Measurements from ENCODE around the gene CARHSP1.

CARHSP1 gene

GRCh38 chr16:8869212-8869987, 594 bp upstream of the CARHSP1 start:
- no peak for DNase-seq

DNA sequence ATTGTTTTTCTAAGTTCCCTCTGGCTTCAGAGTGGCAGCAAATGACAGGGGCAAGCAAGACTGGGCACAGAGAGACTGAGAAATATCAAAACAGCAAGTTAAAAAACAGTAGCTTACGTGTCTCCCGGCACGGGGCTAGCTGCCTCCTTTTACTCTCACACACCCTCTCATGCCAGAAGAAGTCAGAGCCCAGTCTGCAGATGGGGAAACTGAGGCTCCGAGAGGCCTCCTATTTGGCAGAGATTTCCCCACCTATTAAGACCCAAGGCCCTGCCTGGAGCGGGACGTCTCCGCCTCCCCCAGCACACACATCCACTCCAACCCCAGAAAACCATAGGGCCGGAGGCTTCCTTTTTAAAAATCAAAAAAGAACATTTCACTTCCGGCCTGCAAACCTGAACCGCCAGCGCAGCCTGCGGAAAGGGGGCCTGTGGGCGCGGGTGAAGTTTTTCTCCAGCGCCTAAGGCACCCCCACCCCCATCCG, 832 bp downstream of the CARHSP1 start:
- DNase-seq, result no peak

DNA sequence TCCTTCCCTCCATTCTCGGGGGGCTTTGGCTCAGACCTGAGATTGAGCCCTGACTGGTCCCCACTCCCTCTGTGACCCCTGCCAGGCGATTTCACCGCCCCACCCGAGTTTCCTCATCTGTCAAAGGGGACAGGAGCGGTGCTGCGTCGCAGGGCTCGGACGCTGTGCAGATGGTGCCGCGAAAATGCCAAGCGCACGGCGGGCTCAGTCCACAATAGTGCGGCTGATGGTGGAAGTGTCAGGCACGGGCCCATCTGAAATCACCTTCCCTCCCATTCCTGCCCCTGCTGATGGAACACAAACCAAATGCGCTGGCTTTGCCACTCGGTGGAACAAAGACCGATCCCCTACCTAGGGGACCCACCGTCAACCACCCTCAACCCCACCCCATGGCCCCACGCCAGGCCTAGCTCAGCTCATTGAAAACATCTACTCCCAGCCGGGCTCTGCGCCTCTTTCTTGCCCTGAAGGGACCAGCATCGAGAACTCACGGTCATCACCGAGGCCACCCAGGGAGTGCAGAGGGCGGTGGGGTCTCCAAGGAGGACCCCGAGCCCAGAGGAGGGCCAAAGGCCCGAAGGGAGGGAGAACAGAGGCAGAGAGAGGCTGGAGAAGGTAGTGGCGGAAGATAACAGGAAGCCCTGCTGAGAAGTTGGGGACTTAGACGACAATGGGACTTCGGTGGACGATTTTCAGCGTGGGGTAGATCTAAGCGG, 1.4 kb downstream of the CARHSP1 start:
- no peak for DNase-seq

GRCh38 chr16:8866884-8867215, 2.0 kb downstream of the CARHSP1 start:
- DNase-seq, result no peak

DNA sequence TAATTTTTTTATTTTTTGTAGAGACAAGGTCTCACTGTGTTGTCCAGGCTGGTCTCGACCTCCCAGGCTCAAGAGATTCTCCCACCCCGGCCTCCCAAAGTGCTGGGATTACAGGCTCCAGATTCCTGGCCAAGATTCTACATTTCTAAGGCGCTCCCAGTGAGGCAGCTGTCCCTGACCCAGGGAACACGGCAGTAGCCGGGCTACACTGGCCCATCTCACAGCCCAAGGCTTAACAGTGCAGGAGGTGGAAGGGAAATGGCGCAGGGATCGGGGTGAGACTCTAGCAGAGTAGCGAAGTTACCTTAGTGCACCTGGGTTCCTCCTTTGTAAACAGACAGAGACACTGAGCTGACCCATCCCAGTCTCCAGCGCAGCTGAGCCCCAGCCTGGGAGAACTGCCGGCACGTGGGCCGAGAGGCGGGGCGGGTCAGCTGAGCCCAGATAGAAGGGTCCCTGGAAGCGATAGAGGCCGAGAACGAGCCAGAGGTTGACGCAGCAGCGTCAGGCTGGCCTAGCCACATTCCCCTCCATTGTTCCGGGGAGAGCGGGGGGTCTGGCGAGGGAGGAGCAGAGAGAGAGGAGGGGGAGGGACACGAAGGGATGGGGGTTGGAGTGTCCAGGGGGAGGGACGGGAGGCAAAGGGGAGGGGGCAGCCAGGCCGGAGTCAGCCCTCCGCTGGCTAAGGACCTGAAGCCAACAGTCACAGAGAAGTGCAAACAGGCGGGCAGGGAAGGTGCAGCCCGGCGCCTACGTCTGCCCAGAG, 2.5 kb downstream of the CARHSP1 start:
- DNase-seq, result no peak

DNA sequence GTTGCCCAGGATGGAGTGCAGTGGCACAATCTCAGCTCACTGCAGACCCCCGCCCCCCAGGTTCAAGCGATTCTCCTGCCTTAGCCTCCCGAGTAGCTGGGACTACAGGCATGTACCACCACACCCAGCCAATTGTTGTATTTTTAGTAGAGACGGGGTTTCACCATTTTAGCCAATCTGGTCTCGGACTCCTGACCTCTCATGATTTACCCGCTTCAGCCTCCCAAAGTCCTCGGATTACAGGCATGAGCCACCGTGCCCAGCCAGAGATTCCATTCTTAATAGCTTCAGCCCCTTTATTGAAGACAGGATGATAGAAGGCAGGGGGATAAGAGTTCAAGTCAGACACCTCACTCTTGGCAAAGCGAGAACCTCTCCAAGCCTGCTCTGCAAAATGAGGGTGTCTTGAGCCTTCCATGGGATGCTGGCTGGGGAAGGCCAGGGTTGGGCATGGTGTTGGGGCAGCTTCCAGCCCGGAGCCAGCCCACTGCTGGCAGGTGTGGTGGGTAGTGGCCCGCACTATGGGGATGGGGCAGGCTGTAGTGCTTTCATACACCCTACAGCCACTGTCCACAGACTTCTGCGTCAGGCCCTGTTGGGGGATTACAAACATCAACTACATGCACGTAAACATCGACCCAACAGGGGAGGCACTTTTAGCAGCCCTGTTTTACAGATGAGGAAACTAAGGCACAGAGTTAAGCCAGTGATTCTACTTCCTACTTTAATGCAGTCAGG, 3.5 kb downstream of the CARHSP1 start:
- DNase-seq, result no peak

DNA sequence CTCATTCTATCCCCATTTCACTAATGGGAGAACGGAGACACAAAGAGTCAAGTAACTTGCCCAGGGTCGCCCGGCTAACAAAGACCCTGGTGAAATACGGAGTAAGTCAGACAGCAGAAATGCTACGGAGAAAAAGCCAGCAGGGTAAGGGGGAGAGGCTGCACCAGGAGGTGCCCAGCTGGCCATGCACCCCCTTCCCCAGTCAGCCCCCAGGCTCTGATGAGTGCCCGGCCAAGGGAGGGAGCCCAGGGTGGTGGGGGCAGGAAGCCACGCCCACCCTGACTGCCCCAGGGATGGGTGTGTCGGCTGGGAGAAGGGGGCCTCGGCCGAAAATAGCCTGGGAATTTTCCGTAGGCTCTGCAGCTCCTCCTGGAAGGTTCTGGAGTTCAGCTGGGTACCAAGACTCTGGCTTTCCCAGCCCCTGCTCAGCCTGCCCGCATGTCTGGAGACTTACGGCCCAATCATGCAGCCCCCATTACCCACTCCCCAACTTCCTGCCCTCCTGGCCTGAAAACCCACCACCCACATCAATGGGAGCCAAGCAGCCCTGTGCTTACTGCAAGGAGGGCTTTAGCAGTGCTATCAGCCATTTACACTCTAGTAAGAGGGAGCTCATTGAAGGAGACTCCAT, 4.2 kb downstream of the CARHSP1 start:
- DNase-seq, result no peak

DNA sequence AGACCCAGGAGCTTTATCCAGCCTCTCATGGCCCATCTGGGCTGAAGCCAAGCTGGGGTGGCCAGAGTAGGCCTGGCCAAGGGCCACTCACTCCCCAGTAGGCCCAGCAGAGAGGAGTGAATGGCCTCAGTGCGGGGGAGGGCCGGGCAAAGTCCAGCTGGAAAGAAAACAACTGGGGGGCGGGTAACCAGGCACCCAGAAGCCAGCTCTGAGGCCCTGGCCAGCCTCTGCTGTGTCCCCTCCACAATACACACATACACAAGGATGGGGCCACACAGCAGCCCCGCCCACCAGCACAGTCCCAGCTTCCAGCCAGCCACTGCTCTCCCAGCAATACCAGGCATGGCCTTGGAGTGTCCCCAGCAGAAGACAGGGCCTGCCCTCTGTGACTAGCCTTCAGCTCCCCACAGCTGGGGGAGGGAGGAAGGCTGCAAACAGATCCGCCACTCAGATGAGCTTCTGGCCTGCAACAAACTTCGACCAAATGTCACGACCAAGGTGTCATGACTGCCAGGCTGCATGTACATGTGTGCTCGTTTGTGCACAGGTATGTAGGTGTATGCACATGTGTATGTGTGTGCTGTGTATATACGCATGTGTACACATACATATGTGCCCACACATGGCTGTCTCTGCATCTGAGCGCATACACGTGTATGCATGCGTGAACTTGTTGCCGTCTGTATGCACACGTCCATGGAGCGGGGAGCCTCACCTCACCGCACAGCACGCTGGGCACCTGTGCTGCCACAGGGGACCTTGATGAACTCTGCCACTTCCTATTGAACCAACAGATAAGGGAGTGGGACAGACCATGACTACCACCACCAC, 5.0 kb downstream of the CARHSP1 start:
- DNase-seq, result no peak

DNA sequence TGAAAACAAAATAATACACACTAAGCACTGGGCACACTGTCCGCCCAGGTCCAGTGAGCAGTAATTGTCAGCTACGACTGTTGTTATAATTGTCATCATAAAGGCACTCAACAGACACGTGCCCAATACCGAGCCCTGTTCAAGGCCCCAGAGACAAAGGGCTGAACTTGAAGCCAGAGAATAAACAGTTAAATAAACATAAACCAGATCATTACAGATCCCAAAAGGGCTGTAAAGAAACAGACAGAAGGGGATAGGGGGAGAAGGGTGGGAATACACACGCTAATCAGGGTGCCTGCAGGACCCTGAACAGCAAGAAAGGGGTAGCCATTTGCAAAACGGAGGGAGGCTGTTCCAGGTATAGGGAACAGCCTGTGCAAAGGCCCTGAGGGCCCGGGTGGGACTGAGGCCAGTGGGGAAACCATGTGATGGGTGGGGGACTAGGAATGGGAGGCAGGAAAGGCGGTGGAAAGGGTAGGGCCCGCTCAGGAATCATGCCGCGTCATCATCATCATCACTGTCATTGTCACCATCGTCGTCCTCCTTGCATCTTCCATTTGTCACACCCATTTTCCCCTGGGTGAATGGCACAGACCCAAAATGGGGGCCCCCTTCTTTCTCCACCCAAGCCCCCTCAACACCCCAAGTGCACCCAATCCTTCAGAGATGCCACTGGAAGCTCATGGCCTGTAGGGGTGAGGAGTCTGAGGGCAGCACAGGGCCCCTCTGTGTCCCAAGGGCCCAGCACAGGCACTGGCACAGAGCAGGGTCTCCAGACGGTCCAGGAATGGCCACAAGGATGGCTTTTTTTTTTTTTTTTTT, 6.3 kb downstream of the CARHSP1 start:
- no peak for DNase-seq

DNA sequence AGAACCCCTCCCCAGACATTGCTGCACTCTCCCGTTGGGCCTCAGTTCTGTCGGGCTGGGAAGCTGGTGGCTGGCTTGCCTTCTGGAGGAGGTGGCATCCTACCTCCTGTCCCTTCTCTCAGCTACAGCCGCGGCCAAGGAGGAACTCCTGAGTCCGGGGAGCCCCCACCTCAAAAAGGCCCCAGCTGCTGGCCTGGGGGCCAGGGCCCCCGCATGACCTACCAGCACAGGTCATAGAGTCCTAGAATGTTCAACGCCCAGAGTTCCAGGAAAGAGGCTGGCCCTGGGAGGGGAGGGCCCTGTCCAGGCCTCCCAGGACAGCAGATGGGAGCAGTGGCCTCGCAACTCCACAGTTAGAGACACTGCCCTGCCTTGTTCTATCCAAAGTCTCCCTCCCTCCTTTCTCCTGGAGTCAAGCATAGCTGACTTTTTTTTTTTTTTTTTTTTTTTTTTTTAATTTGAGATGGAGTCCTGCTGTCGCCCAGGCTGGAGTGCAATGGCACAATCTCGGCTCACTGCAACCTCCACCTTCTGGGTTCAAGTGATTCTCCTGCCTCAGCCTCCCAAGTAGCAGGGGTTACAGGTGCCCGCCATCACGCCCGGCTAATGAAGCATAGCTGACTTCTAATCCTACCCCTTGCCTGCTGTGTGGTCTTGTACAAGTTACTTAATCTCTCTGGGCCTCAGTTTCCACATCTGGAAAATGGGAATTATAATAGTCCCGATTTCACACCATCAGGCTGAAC, 7.1 kb downstream of the CARHSP1 start:
- no peak for DNase-seq

DNA sequence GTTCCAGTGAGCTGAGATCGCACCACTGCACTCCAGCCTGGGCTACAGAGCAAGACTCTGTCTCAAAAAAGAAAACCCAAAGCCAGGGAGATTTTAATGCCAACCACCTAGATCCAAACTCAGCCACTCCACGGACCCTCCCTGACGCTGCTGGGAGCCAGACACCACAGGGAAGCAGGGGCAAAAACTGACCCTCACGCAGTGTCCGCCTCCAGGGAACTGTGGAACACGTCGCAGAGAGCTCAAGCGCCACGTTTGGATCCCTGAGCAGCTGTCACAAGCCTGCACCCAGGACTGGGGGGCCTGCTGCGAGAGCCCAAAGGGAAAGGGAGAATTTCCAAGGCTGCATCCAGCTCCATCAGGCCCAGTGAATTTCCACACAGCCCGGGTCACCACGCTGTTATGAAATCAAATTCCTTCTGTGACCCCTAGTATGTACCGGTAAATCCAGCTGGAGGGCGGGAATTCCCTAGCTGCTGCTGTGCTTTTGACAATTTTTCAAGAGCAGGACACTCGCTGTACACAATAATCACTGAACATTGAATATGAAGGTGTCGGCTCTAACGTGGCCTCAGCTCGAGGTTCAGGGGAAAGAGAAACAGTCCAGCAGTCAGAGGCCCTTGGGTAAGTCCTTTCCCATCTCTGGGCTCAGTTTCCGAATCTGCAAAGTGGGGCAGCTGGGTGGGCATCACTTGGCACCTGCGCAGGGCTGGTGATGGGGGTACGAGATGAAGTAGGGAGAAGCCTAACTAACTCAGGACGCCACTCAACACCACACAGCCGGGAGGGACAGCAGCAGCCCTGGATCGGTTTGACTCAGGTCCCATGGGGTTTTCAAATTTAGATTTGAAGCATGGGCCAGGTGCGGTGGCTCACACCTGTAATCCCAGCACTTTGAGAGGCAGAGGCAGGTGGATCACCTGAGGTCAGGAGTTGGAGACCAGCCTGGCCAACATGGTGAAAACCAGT, 8.6 kb downstream of the CARHSP1 start:
- peak; percentile 59 for DNase-seq

- DNase-seq, result no peak
These were observed 9.6 kb downstream of the CARHSP1 start for GRCh38 chr16:8858994-8859912.

- DNase-seq, result no peak
These were observed 12.8 kb downstream of the CARHSP1 start for GRCh38 chr16:8855972-8856371.

DNA sequence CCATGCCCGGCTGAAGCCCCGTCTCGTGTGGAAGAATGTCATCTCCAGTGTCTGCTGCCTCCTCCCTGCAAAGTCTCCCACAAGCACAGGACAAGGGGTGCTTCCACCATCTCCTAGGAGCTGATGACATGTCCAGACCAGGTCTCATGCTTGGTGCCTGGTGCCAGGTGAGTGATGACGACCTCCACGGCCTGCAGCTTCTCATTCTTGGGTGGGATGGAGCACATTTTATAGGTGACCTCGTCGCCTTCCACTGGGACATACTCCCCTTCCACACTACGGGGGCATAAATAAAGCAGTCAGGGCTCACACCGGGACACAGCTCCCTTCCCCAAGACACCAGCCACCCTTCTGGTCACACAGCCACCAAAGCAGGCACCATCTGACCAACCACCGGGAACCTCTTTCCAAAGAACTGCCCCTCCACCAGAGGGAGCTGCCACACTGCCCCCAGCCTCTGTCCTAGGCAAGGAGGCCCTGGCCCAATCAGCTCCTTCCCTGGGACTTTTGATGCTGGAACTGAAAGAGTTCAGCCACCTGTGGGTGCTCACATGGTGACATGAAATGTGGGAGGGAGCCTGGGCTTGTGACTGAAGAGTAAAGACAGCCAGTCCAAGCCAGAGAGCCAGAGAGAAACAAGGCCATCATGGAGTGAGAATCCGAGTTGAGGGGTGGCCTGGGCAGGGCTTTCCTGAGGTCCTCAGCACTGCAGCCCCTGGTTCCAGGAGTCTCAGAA, 13.6 kb downstream of the CARHSP1 start:
- DNase-seq, result no peak

DNA sequence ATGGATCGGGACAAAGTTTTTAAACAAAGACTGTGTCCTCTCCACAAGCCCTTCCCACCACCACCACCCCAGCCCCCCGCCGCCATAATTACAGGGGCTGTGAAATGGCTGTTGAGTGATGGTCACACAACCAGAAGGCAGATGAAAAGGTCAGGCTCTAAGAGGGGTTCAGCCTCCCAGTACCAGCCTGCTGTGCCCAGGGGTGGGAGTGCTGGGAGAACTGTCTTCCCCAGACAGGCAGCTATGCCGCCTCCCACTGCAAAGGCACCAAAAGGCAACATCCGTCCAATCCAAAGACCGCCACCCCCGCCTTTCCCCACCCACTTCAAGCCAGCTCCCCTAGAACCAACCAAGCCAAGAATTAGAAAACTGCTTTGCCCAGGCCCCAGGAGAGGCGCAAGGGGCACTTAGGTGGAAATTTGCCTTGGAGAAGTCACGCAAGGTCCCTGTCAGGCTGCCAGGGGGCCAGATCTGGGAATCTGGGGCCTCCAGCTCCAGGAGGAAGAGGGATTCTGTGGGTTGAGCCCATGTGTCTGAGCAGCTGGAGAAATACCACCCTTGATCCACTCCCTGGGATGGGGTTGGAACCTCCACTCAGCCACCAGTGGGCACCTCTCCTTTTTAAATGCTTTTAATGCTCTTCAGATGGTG, 14.4 kb downstream of the CARHSP1 start:
- DNase-seq, result no peak

GRCh38 chr16:8853611-8854010, 15.2 kb downstream of the CARHSP1 start:
- peak; percentile 40 for DNase-seq

Measured in NCI-H226 (cell line).